Measurements from ENCODE around the gene PRL. TPM values are rescaled to one million over a fixed set of nuclear protein-coding genes. Genes with fewer than 3 reads are reported as not detected.
A peak's percentile ranks its signal among the peaks of the same experiment; 100 is the strongest.

Gene PRL
- total RNA-seq, 1 experiment from 2014 or later = not detected

GRCh38 chr6:22254886-22255285, 42.0 kb downstream of the PRL start:
- intact Hi-C loops (cut with micrococcal nuclease; ENCODE audit: unreplicated experiment) = loop anchor here (5.0 kb wide), 1 partner anchor 218 kb away; no protein-coding TSS in a partner anchor
- Histone ChIP-seq H3K9me2 (ENCODE audit: insufficient read depth) (no peaks in the 10 kb centered on the region), H3F3A (ENCODE audit: insufficient read depth, low read depth) (0 out of 2 replicates have a peak, but pooled peaks cover 3% of the 10 kb centered on the region), H3K4me2 (no peak overlapping the region), H3K79me2 (ENCODE audit: low read depth) (no peaks in the 10 kb centered on the region), H4K20me1 (ENCODE audit: insufficient read depth) (no peaks in the 10 kb centered on the region), H3K4me1 (replicated peaks; ENCODE audit: insufficient read depth) (peaks cover 18% of the 10 kb centered on the region), H3K27ac (no peak overlapping the region), H3K9me3 (ENCODE audit: insufficient read depth, low read depth) (peaks cover 4% of the 10 kb centered on the region; the same call in 1 of the 2 replicates), H3K36me3 (ENCODE audit: low read depth) (no peaks in the 10 kb centered on the region), H3K4me3 (no peak overlapping the region), H2AFZ (no peak overlapping the region), H3K27me3 (ENCODE audit: insufficient read depth, low read depth) (no peaks in the 10 kb centered on the region)
- ChIA-PET CTCF (no interaction called here), POLR2A (ENCODE audit: unreplicated experiment) (interaction anchor here (0.5 kb wide), 1 partner anchor 154 kb away, joined by 4 read pairs; no protein-coding TSS in a partner anchor)
- TF ChIP-seq CTCF (conservative IDR thresholded peaks at IDR 0.05) = no peak
- DNase-seq = no peak
- BruUV-seq (replicated peaks) = no TSS peak

- intact Hi-C loops (cut with micrococcal nuclease; ENCODE audit: unreplicated experiment) = loop anchor here (5.0 kb wide), 1 partner anchor 217 kb away; no protein-coding TSS in a partner anchor
- ChIA-PET POLR2A (ENCODE audit: unreplicated experiment) (no interaction called here), CTCF (no interaction called here)
- Histone ChIP-seq H3F3A (ENCODE audit: insufficient read depth, low read depth) (0 out of 2 replicates have a peak, but pooled peaks cover 4% of the 10 kb centered on the region), H3K4me3 (no peak overlapping the region), H4K20me1 (ENCODE audit: insufficient read depth) (no peaks in the 10 kb centered on the region), H3K27me3 (ENCODE audit: insufficient read depth, low read depth) (no peaks in the 10 kb centered on the region), H3K4me2 (no peak overlapping the region), H3K27ac (no peak overlapping the region), H3K79me2 (ENCODE audit: low read depth) (no peaks in the 10 kb centered on the region), H3K9me3 (ENCODE audit: insufficient read depth, low read depth) (peaks cover 4% of the 10 kb centered on the region; the same call in 1 of the 2 replicates), H3K9me2 (ENCODE audit: insufficient read depth) (no peaks in the 10 kb centered on the region), H2AFZ (no peak overlapping the region), H3K36me3 (ENCODE audit: low read depth) (no peaks in the 10 kb centered on the region), H3K4me1 (replicated peaks; ENCODE audit: insufficient read depth) (peaks cover 22% of the 10 kb centered on the region)
- no TSS peak for BruUV-seq (replicated peaks)
- DNase-seq = no peak
- TF ChIP-seq EZH2 (IDR thresholded peaks at IDR 0.05; ENCODE audit: low read depth) (no peak), CTCF (conservative IDR thresholded peaks at IDR 0.05) (no peak)
Observed at GRCh38 chr6:22253955-22254655, 42.7 kb downstream of the PRL start.

GRCh38 chr6:22251348-22251747, 45.5 kb downstream of the PRL start:
- no peak overlapping the region for H3K4me2 ChIP-seq

More at GRCh38 chr6:22251348-22251747, 45.5 kb downstream of the PRL start:
- no TSS peak for BruUV-seq (replicated peaks)
- Histone ChIP-seq H3K9me3 (ENCODE audit: insufficient read depth, low read depth) (peaks cover 11% of the 10 kb centered on the region; the same call in 1 of the 2 replicates), H4K20me1 (ENCODE audit: insufficient read depth) (no peaks in the 10 kb centered on the region), H3K79me2 (ENCODE audit: low read depth) (no peaks in the 10 kb centered on the region), H3K4me3 (no peak overlapping the region), H2AFZ (no peak overlapping the region), H3K27me3 (ENCODE audit: insufficient read depth, low read depth) (no peaks in the 10 kb centered on the region), H3K4me1 (replicated peaks; ENCODE audit: insufficient read depth) (peaks cover 37% of the 10 kb centered on the region), H3F3A (ENCODE audit: insufficient read depth, low read depth) (0 out of 2 replicates have a peak, but pooled peaks cover 11% of the 10 kb centered on the region), H3K27ac (peak overlapping the region; percentile 8; the same call in 1 of the 2 replicates), H3K9me2 (ENCODE audit: insufficient read depth) (no peaks in the 10 kb centered on the region), H3K36me3 (ENCODE audit: low read depth) (no peaks in the 10 kb centered on the region)
- DNase-seq = peak in 1 of 2 experiments; percentile 80
- intact Hi-C loops (cut with micrococcal nuclease; ENCODE audit: unreplicated experiment) = loop anchor here (5.0 kb wide), 1 partner anchor 214 kb away; no protein-coding TSS in a partner anchor
- ChIA-PET CTCF (no interaction called here), POLR2A (ENCODE audit: unreplicated experiment) (interaction anchor here (0.5 to 0.7 kb wide), 3 partner anchors 21 to 903 kb away, joined by 7 to 11 read pairs (median 9); no protein-coding TSS in a partner anchor)
- TF ChIP-seq EZH2 (IDR thresholded peaks at IDR 0.05; ENCODE audit: low read depth) (no peak), CTCF (conservative IDR thresholded peaks at IDR 0.05) (no peak)

All from PC-9 (cell line).